C4-2B (cell line): ENCODE measurements around the gene FNDC3B.

Experiments used
- CTCF ChIP-seq: fragments of 450-650 bp; conservative IDR thresholded peaks from 2 replicates; pipeline ENCODE4 v1.5.1; 2017; ENCODE audit warnings: mild to moderate bottlenecking
- ZFX ChIP-seq: fragments of 450-650 bp; IDR thresholded peaks from 2 replicates; pipeline ENCODE4 v1.6.1; 2017

GRCh38 chr3:172171396-172172075 lies 132.2 kb downstream of the FNDC3B start:
- TF ChIP-seq CTCF (no peak), ZFX (no peak)
